Activated CD8-positive, alpha-beta T cell treated with anti-CD3 and anti-CD28 coated beads, Interleukin-2, amount 10 ng/mL, durations not matched to agents 7 days and 5 days (primary cell): ENCODE data around the gene PCCA. TPM values are rescaled to one million over a fixed set of nuclear protein-coding genes. Genes with fewer than 3 reads are reported as not detected.
"Not testable (repeated sequence)": the region's sequence is repeated elsewhere in the genome, so short reads cannot be mapped to it uniquely, and the experiment has no call there.

ENCODE experiments used
- ATAC-seq: fragments of 150-1000 bp; cut with Tn5 transposase; one replicate; pipeline ENCODE4 v1.10.0; 2021; ENCODE audit warnings: moderate library complexity
- CTCF ChIA-PET: fragments of 350-600 bp; sonication (Branson Sonifier 250); formaldehyde crosslinking; loops from one replicate; lab custom pipeline; 2021; ENCODE audit warnings: antibody characterized with exemption; lab: Charles Lee
- POLR2A ChIA-PET: fragments of 350-600 bp; sonication (Branson Sonifier 250); formaldehyde crosslinking; loops from one replicate; lab custom pipeline; 2021; ENCODE audit warnings: antibody characterized with exemption; lab: Charles Lee
- DNase-seq: peaks from one replicate; pipeline ENCODE4 v3.0.0-alpha.2; 2020
- H3K27ac Mint-ChIP-seq: one replicate; pipeline ENCODE4 v1.8.0; 2021; ENCODE audit warnings: mild to moderate bottlenecking, mixed read lengths
- H3K27me3 Mint-ChIP-seq: one replicate; pipeline ENCODE4 v1.8.0; 2021; ENCODE audit warnings: low read depth, mixed read lengths
- H3K36me3 Mint-ChIP-seq: one replicate; pipeline ENCODE4 v1.8.0; 2021; ENCODE audit warnings: low read depth, mixed read lengths
- H3K4me1 Mint-ChIP-seq: one replicate; pipeline ENCODE4 v1.8.0; 2021; ENCODE audit warnings: low read depth, mixed read lengths
- H3K4me3 Mint-ChIP-seq: one replicate; pipeline ENCODE4 v1.8.0; 2021; ENCODE audit warnings: mild to moderate bottlenecking, mixed read lengths
- H3K9me3 Mint-ChIP-seq: one replicate; pipeline ENCODE4 v1.8.0; 2022; ENCODE audit warnings: mixed read lengths; ENCODE audit not compliant: insufficient read depth
- total RNA-seq, 2 experiments: library from RNA; stranded (reverse); gene quantifications; one replicate each; pipeline ENCODE4 v1.2.3, GENCODE V29; 2021

Gene PCCA
- total RNA-seq, 2 experiments from 2014 or later: 11.4 to 12.2 TPM

- H3K9me3 Mint-ChIP-seq: no peaks in the 10 kb centered on the region
- ChIA-PET CTCF (no interaction called here), POLR2A (no interaction called here)
- ATAC-seq (no peak), DNase-seq (no peak)
- H3K4me1 Mint-ChIP-seq: peaks cover 24% of the 10 kb centered on the region
- H3K27me3 Mint-ChIP-seq: no peaks in the 10 kb centered on the region
- peaks cover 14% of the 10 kb centered on the region for H3K36me3 Mint-ChIP-seq
- no peak overlapping the region for H3K4me3 Mint-ChIP-seq
- H3K27ac Mint-ChIP-seq: no peak overlapping the region
Observed at GRCh38 chr13:100128373-100128772, 39.5 kb downstream of the PCCA start.

- H3K36me3 Mint-ChIP-seq: peaks cover 10% of the 10 kb centered on the region
- ChIA-PET POLR2A (no interaction called here), CTCF (no interaction called here)
- H3K27ac Mint-ChIP-seq: no peak overlapping the region
- H3K4me1 Mint-ChIP-seq: peaks cover 24% of the 10 kb centered on the region
- DNase-seq (no peak), ATAC-seq (no peak)
- no peaks in the 10 kb centered on the region for H3K27me3 Mint-ChIP-seq
- no peaks in the 10 kb centered on the region for H3K9me3 Mint-ChIP-seq
- H3K4me3 Mint-ChIP-seq: no peak overlapping the region
Observed at GRCh38 chr13:100128838-100129237, 39.9 kb downstream of the PCCA start.

- DNase-seq: no peak
- peaks cover 15% of the 10 kb centered on the region for H3K36me3 Mint-ChIP-seq
- CTCF ChIA-PET: no interaction called here
- POLR2A ChIA-PET: no interaction called here
- no peaks in the 10 kb centered on the region for H3K27me3 Mint-ChIP-seq
- ATAC-seq: peak; percentile 44
- H3K9me3 Mint-ChIP-seq: no peaks in the 10 kb centered on the region
- peaks cover 24% of the 10 kb centered on the region for H3K4me1 Mint-ChIP-seq
- no peak overlapping the region for H3K4me3 Mint-ChIP-seq
- H3K27ac Mint-ChIP-seq: peak overlapping the region; percentile 5
Observed at GRCh38 chr13:100129605-100130004, 40.7 kb downstream of the PCCA start.

GRCh38 chr13:100130092-100130491 is 41.2 kb downstream of the PCCA start:
- no peak for ATAC-seq
- no peaks in the 10 kb centered on the region for H3K27me3 Mint-ChIP-seq

GRCh38 chr13:100130930-100131511 is 42.1 kb downstream of the PCCA start:
- H3K4me3 Mint-ChIP-seq: no peak overlapping the region
- peaks cover 13% of the 10 kb centered on the region for H3K36me3 Mint-ChIP-seq
- peaks cover 24% of the 10 kb centered on the region for H3K4me1 Mint-ChIP-seq
- H3K27ac Mint-ChIP-seq: no peak overlapping the region
- H3K27me3 Mint-ChIP-seq: no peaks in the 10 kb centered on the region
- no peaks in the 10 kb centered on the region for H3K9me3 Mint-ChIP-seq
- ChIA-PET CTCF (no interaction called here), POLR2A (no interaction called here)
- ATAC-seq: no peak
- no peak for DNase-seq

More at GRCh38 chr13:100130092-100130491, 41.2 kb downstream of the PCCA start:
- no peak for DNase-seq
- Mint-ChIP-seq H3K4me1 (peaks cover 24% of the 10 kb centered on the region), H3K9me3 (no peaks in the 10 kb centered on the region), H3K4me3 (no peak overlapping the region), H3K27ac (no peak overlapping the region), H3K36me3 (peaks cover 15% of the 10 kb centered on the region)
- POLR2A ChIA-PET: no interaction called here
- CTCF ChIA-PET: no interaction called here

GRCh38 chr13:100131863-100132574 is 43.1 kb downstream of the PCCA start:
- Mint-ChIP-seq H3K9me3 (no peaks in the 10 kb centered on the region), H3K4me1 (peaks cover 24% of the 10 kb centered on the region), H3K4me3 (no peak overlapping the region), H3K27me3 (no peaks in the 10 kb centered on the region), H3K27ac (no peak overlapping the region), H3K36me3 (peaks cover 13% of the 10 kb centered on the region)
- DNase-seq (no peak), ATAC-seq (no peak)
- POLR2A ChIA-PET: no interaction called here
- CTCF ChIA-PET: interaction anchor here (0.9 kb wide), 1 partner anchor 14 kb away, joined by 3 read pairs; no protein-coding TSS in a partner anchor

GRCh38 chr13:100138859-100139491 is 50.1 kb downstream of the PCCA start:
- CTCF ChIA-PET: no interaction called here

GRCh38 chr13:100139817-100140216 is 50.9 kb downstream of the PCCA start:
- H3K27me3 Mint-ChIP-seq: no peaks in the 10 kb centered on the region

More at GRCh38 chr13:100138859-100139491, 50.1 kb downstream of the PCCA start:
- H3K4me3 Mint-ChIP-seq: no peak overlapping the region
- no peak for ATAC-seq
- H3K27ac Mint-ChIP-seq: peak overlapping the region; percentile 63
- POLR2A ChIA-PET: no interaction called here
- no peak for DNase-seq
- no peaks in the 10 kb centered on the region for H3K27me3 Mint-ChIP-seq
- H3K36me3 Mint-ChIP-seq: peaks cover 13% of the 10 kb centered on the region
- peaks cover 9% of the 10 kb centered on the region for H3K9me3 Mint-ChIP-seq
- H3K4me1 Mint-ChIP-seq: peaks cover 12% of the 10 kb centered on the region

GRCh38 chr13:100140441-100140840 is 51.5 kb downstream of the PCCA start:
- POLR2A ChIA-PET: no interaction called here
- Mint-ChIP-seq H3K4me1 (peaks cover 12% of the 10 kb centered on the region), H3K36me3 (peaks cover 18% of the 10 kb centered on the region), H3K27ac (no peak overlapping the region), H3K27me3 (no peaks in the 10 kb centered on the region), H3K4me3 (no peak overlapping the region), H3K9me3 (peaks cover 13% of the 10 kb centered on the region)
- DNase-seq (no peak), ATAC-seq (no peak)
- CTCF ChIA-PET: no interaction called here

More at GRCh38 chr13:100139817-100140216, 50.9 kb downstream of the PCCA start:
- H3K4me3 Mint-ChIP-seq: no peak overlapping the region
- H3K27ac Mint-ChIP-seq: no peak overlapping the region
- DNase-seq (no peak), ATAC-seq (no peak)
- peaks cover 9% of the 10 kb centered on the region for H3K9me3 Mint-ChIP-seq
- peaks cover 12% of the 10 kb centered on the region for H3K4me1 Mint-ChIP-seq
- peaks cover 13% of the 10 kb centered on the region for H3K36me3 Mint-ChIP-seq
- CTCF ChIA-PET: no interaction called here
- POLR2A ChIA-PET: no interaction called here

- POLR2A ChIA-PET, ATAC-seq, CTCF ChIA-PET, DNase-seq, H3K4me3 Mint-ChIP-seq, H3K27me3 Mint-ChIP-seq, H3K27ac Mint-ChIP-seq: not testable (repeated sequence)
- Mint-ChIP-seq H3K4me1 (peaks cover 12% of the 10 kb centered on the region), H3K9me3 (peaks cover 13% of the 10 kb centered on the region), H3K36me3 (peaks cover 18% of the 10 kb centered on the region)
Observed at GRCh38 chr13:100141461-100141961, 52.6 kb downstream of the PCCA start.

- Mint-ChIP-seq H3K27ac (no peak overlapping the region), H3K36me3 (peaks cover 8% of the 10 kb centered on the region), H3K4me3 (no peak overlapping the region), H3K27me3 (no peaks in the 10 kb centered on the region), H3K4me1 (no peaks in the 10 kb centered on the region), H3K9me3 (peaks cover 11% of the 10 kb centered on the region)
- CTCF ChIA-PET: no interaction called here
- POLR2A ChIA-PET: no interaction called here
- no peak for DNase-seq
- ATAC-seq: no peak
Observed at GRCh38 chr13:100146534-100146933, 57.6 kb downstream of the PCCA start.

- ChIA-PET POLR2A (interaction anchor here (0.6 kb wide), 1 partner anchor 157 kb away, joined by 3 read pairs; no protein-coding TSS in a partner anchor), CTCF (no interaction called here)
- H3K27me3 Mint-ChIP-seq: no peaks in the 10 kb centered on the region
- DNase-seq (no peak), ATAC-seq (no peak)
- H3K27ac Mint-ChIP-seq: no peak overlapping the region
- no peaks in the 10 kb centered on the region for H3K4me1 Mint-ChIP-seq
- no peak overlapping the region for H3K4me3 Mint-ChIP-seq
- H3K36me3 Mint-ChIP-seq: peaks cover 8% of the 10 kb centered on the region
- peaks cover 11% of the 10 kb centered on the region for H3K9me3 Mint-ChIP-seq
Observed at GRCh38 chr13:100147825-100148224, 58.9 kb downstream of the PCCA start.
